Neutrophil (primary cell): ENCODE data around the gene OCIAD2.

Source experiments
- H3K27ac ChIP-seq: fragments of 200-600 bp; sonication (generic); 2 replicates; pipeline ENCODE4 v1.5.1; 2016; ENCODE audit warnings: mild to moderate bottlenecking, moderate library complexity
- H3K27me3 ChIP-seq: fragments of 200-600 bp; sonication (generic); 2 replicates; pipeline ENCODE4 v1.6.0; 2016; ENCODE audit warnings: mild to moderate bottlenecking
- H3K36me3 ChIP-seq: fragments of 200-600 bp; sonication (generic); 2 replicates; pipeline ENCODE4 v1.5.1; 2017
- H3K4me1 ChIP-seq, 2 experiments: fragments of 200-600 bp in 1 of 2; sonication (generic) in 1 of 2; 1 replicate in 1 of 2; 2 replicates in 1 of 2; pipeline versions ENCODE4 v1.5.1 to v1.6.1; 2013 to 2016; ENCODE audit warnings: low read depth in 1 of 2, low read length in 1 of 2, mild to moderate bottlenecking in 1 of 2, moderate library complexity in 1 of 2; ENCODE audit not compliant: control insufficient read depth in 1 of 2, insufficient read depth in 1 of 2
- H3K4me3 ChIP-seq, 2 experiments: fragments of 200-600 bp in 1 of 2; sonication (generic) in 1 of 2; 1 replicate in 1 of 2; 2 replicates in 1 of 2; pipeline ENCODE4 v1.5.1; 2013 to 2016; ENCODE audit warnings: low read depth in 1 of 2, low read length in 1 of 2, mild to moderate bottlenecking in 1 of 2, moderate library complexity in 1 of 2
- H3K9me3 ChIP-seq: fragments of 200-600 bp; sonication (generic); 2 replicates; pipeline ENCODE4 v1.5.1; 2016
- CTCF ChIP-seq: fragments of 200-600 bp; sonication (generic); IDR thresholded peaks from 2 replicates; pipeline ENCODE4 v1.5.1; 2016; ENCODE audit warnings: antibody characterized with exemption

The OCIAD2 gene

GRCh38 chr4:48913346-48913745 lies 6.8 kb upstream of the OCIAD2 start:
- TF ChIP-seq CTCF = no peak
- Histone ChIP-seq H3K27ac (no peak overlapping the region), H3K27me3 (no peaks in the 10 kb centered on the region), H3K4me1 (no peaks in the 10 kb centered on the region), H3K9me3 (no peaks in the 10 kb centered on the region), H3K4me3 (no peak overlapping the region), H3K36me3 (no peaks in the 10 kb centered on the region)

GRCh38 chr4:48912349-48912748 lies 5.8 kb upstream of the OCIAD2 start:
- H3K9me3 ChIP-seq = no peaks in the 10 kb centered on the region
- no peak overlapping the region for H3K27ac ChIP-seq
- no peaks in the 10 kb centered on the region for H3K27me3 ChIP-seq
- H3K36me3 ChIP-seq = no peaks in the 10 kb centered on the region
- no peaks in the 10 kb centered on the region for H3K4me1 ChIP-seq
- no peak overlapping the region for H3K4me3 ChIP-seq
- no peak for TF ChIP-seq CTCF

GRCh38 chr4:48910511-48910910 lies 3.9 kb upstream of the OCIAD2 start:
- H3K27me3 ChIP-seq = peaks cover 17% of the 10 kb centered on the region
- no peaks in the 10 kb centered on the region for H3K36me3 ChIP-seq
- no peak overlapping the region for H3K27ac ChIP-seq
- peaks cover 4 to 12% of the 10 kb centered on the region in 2 experiments for H3K4me1 ChIP-seq
- no peaks in the 10 kb centered on the region for H3K9me3 ChIP-seq
- no peak overlapping the region for H3K4me3 ChIP-seq
- TF ChIP-seq CTCF = no peak

GRCh38 chr4:48909697-48910096 lies 3.1 kb upstream of the OCIAD2 start:
- H3K4me3 ChIP-seq = no peak overlapping the region
- H3K9me3 ChIP-seq = no peaks in the 10 kb centered on the region
- H3K36me3 ChIP-seq = no peaks in the 10 kb centered on the region
- no peak overlapping the region for H3K27ac ChIP-seq
- peaks cover 4 to 12% of the 10 kb centered on the region in 2 experiments for H3K4me1 ChIP-seq
- TF ChIP-seq CTCF = no peak
- H3K27me3 ChIP-seq = peaks cover 18% of the 10 kb centered on the region

GRCh38 chr4:48908687-48909086 lies 2.1 kb upstream of the OCIAD2 start:
- H3K4me1 ChIP-seq = peaks cover 4 to 12% of the 10 kb centered on the region in 2 experiments
- H3K9me3 ChIP-seq = no peaks in the 10 kb centered on the region
- no peak for TF ChIP-seq CTCF

More at GRCh38 chr4:48908687-48909086, 2.1 kb upstream of the OCIAD2 start:
- H3K36me3 ChIP-seq = no peaks in the 10 kb centered on the region
- H3K4me3 ChIP-seq = no peak overlapping the region
- H3K27me3 ChIP-seq = peaks cover 18% of the 10 kb centered on the region
- H3K27ac ChIP-seq = no peak overlapping the region
